BJ (cell line): ENCODE data around the gene CORO2B. TPM values are rescaled to one million over a fixed set of nuclear protein-coding genes. Genes with fewer than 3 reads are reported as not detected.

Source experiments
- CTCF ChIA-PET: fragments of 350-600 bp; formaldehyde crosslinking; extraction: SDS; loops from one replicate; lab custom pipeline; 2021; ENCODE audit warnings: antibody characterized with exemption, inconsistent platforms; lab: Yijun Ruan, JAX
- POLR2A ChIA-PET: fragments of 300-600 bp; sonication (Branson Sonifier 250); formaldehyde crosslinking; extraction: SDS; loops from one replicate; lab custom pipeline; 2021; ENCODE audit warnings: antibody characterized with exemption; lab: Charles Lee
- DNase-seq: peaks from one replicate; pipeline ENCODE4 v3.0.0-alpha.2; 2011; ENCODE audit warnings: low read depth
- H3K27me3 ChIP-seq: 2 replicates; pipeline ENCODE4 v1.6.0; 2011; ENCODE audit warnings: low read length; ENCODE audit not compliant: control insufficient read depth, insufficient read depth
- H3K36me3 ChIP-seq: 2 replicates; pipeline ENCODE4 v1.5.1; 2011; ENCODE audit warnings: low read length; ENCODE audit not compliant: control insufficient read depth, insufficient read depth
- H3K4me3 ChIP-seq: 2 replicates; pipeline ENCODE4 v1.5.1; 2011; ENCODE audit warnings: low read depth, mild to moderate bottlenecking, control low read depth, low read length
- CTCF ChIP-seq: IDR thresholded peaks from 2 replicates; pipeline ENCODE4 v1.5.1; 2011; ENCODE audit warnings: low read depth, mild to moderate bottlenecking, control low read depth, inconsistent platforms, low read length, moderate library complexity; ENCODE audit not compliant: insufficient read depth
- polyA plus RNA-seq: library from polyadenylated mRNA; depleted of rRNA; stranded (reverse); fragments of >200 nt; gene quantifications from 2 replicates; pipeline ENCODE4 v1.2.3, GENCODE V29; 2011

Gene CORO2B
- polyA plus RNA-seq, 1 experiment, result 7.7 TPM

GRCh38 chr15:68734881-68735280, 156.1 kb downstream of the CORO2B start:
- ChIA-PET POLR2A (no interaction called here), CTCF (interaction anchor here (1.5 kb wide), 1 partner anchor 141 kb away, joined by 9 read pairs; no protein-coding TSS in a partner anchor)
- no peak overlapping the region for H3K4me3 ChIP-seq
- H3K27me3 ChIP-seq, result peaks cover 12% of the 10 kb centered on the region
- no peaks in the 10 kb centered on the region for H3K36me3 ChIP-seq
- TF ChIP-seq CTCF, result no peak
- DNase-seq, result no peak

- no peaks in the 10 kb centered on the region for H3K36me3 ChIP-seq
- no peak overlapping the region for H3K4me3 ChIP-seq
- ChIA-PET POLR2A (no interaction called here), CTCF (interaction anchor here (1.2 to 1.5 kb wide), 2 partner anchors 10 to 140 kb away, joined by 3 to 9 read pairs; no protein-coding TSS in a partner anchor)
- H3K27me3 ChIP-seq, result peaks cover 15% of the 10 kb centered on the region
- DNase-seq, result no peak
- TF ChIP-seq CTCF, result no peak
Observed at GRCh38 chr15:68735610-68736009, 156.8 kb downstream of the CORO2B start.

- ChIA-PET POLR2A (no interaction called here), CTCF (interaction anchor here (0.7 to 1.2 kb wide), 3 partner anchors 12 to 136 kb away, joined by 3 to 7 read pairs (median 3); no protein-coding TSS in a partner anchor)
- no peak for TF ChIP-seq CTCF
- H3K27me3 ChIP-seq, result peaks cover 4% of the 10 kb centered on the region; the same call in 1 of the 2 replicates
- DNase-seq, result no peak
- no peak overlapping the region for H3K4me3 ChIP-seq
- no peaks in the 10 kb centered on the region for H3K36me3 ChIP-seq
Observed at GRCh38 chr15:68739390-68740080, 160.7 kb downstream of the CORO2B start.

GRCh38 chr15:68743256-68743655, 164.5 kb downstream of the CORO2B start:
- CTCF ChIA-PET, result no interaction called here
- peaks cover 3% of the 10 kb centered on the region; the same call in 1 of the 2 replicates for H3K27me3 ChIP-seq
- TF ChIP-seq CTCF, result no peak
- H3K36me3 ChIP-seq, result no peaks in the 10 kb centered on the region
- no peak for DNase-seq
- POLR2A ChIA-PET, result interaction anchor here (0.5 kb wide), 1 partner anchor 32 kb away, joined by 3 read pairs; no protein-coding TSS in a partner anchor
- H3K4me3 ChIP-seq, result no peak overlapping the region

GRCh38 chr15:68749365-68749764, 170.6 kb downstream of the CORO2B start:
- Histone ChIP-seq H3K27me3 (no peaks in the 10 kb centered on the region), H3K36me3 (no peaks in the 10 kb centered on the region), H3K4me3 (no peak overlapping the region)
- ChIA-PET CTCF (no interaction called here), POLR2A (no interaction called here)
- DNase-seq, result no peak
- TF ChIP-seq CTCF, result no peak
